ENCODE measurements around the gene SHBG.
"Not testable (repeated sequence)": the region's sequence is repeated elsewhere in the genome, so short reads cannot be mapped to it uniquely, and the experiment has no call there.

DNA sequence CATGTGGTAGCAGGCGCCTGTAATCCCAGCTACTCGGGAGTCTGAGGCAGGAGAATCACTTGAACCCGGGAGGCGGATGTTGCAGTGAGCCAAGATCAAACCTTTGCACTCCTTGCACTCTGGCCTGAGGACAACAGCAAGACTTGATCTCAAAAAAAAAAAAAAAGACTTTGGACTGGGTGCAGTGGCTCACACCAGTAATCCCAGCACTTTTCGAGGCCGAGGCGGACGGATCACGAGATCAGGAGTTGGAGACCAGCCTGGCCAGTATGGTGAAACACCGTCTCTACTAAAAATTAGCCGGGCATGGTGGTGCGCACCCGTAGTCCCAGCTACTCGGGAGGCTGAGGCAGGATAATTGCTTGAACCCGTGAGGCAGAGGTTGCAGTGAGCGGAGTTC, 4.2 kb upstream of the SHBG start:
- TF ChIP-seq, protein P1, sequence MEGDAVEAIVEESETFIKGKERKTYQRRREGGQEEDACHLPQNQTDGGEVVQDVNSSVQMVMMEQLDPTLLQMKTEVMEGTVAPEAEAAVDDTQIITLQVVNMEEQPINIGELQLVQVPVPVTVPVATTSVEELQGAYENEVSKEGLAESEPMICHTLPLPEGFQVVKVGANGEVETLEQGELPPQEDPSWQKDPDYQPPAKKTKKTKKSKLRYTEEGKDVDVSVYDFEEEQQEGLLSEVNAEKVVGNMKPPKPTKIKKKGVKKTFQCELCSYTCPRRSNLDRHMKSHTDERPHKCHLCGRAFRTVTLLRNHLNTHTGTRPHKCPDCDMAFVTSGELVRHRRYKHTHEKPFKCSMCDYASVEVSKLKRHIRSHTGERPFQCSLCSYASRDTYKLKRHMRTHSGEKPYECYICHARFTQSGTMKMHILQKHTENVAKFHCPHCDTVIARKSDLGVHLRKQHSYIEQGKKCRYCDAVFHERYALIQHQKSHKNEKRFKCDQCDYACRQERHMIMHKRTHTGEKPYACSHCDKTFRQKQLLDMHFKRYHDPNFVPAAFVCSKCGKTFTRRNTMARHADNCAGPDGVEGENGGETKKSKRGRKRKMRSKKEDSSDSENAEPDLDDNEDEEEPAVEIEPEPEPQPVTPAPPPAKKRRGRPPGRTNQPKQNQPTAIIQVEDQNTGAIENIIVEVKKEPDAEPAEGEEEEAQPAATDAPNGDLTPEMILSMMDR (IDR thresholded peaks at IDR 0.05), result not testable (repeated sequence)
- not testable (repeated sequence) for TF ChIP-seq EP300, POLR2A (IDR thresholded peaks at IDR 0.05)

Measured in tibial nerve (tissue), 4 donors.